LHCN-M2 (cell line): ENCODE measurements around the gene CYP1B1. TPM values are rescaled to one million over a fixed set of nuclear protein-coding genes. Genes with fewer than 3 reads are reported as not detected.
"Not testable (repeated sequence)": the region's sequence is repeated elsewhere in the genome, so short reads cannot be mapped to it uniquely, and the experiment has no call there.

Experiments
- DNase-seq: peaks from one replicate; pipeline ENCODE4 v3.0.0-alpha.2; 2012; ENCODE audit warnings: low read depth
- total RNA-seq: library from RNA; depleted of rRNA; stranded (reverse); fragments of >200 nt; gene quantifications from 2 replicates; pipeline ENCODE4 v1.2.3, GENCODE V29; 2014

The CYP1B1 gene
- total RNA-seq, 1 experiment from 2014 or later = 3.4 TPM

DNA sequence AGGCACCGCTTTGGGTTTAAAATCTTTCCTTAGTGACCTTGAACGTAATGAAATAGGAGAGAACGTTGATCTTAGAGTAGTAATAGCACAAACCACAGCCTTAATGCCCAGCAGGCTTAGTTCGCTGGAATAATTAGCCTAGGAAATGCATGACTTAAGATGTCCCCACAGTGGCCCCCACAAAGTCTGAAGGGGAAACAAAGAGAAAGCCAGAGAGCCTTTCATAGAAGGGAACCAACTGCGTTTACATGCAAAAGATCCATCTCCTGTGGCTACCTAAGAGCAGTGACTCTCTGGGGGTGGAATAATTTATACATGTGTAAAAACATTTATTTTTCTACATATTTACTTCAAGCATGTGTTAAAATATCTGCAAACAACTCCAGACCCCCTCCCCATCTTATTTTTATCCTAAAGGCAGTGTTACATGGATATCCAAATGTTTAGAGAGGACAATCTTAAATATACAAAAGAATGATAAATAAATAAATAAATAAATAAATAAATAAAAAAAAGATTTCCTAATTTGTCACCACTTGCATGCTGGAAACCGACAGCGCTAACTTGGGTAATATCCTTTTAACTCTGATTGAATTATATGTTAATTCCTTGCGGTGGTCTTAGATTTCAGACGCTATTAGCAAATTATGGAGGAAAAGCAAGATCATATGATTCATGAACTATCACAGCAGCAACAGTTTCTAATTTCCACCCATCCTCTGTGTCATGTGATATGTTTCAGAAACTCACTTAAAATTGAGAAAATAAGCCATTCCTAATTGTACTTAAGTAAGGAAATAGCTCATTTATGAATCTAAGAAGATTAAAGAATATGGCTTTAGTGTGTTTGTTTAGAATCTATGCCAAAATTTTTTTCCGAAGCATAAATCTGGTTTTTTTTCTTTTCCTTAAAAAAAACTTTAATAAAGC is 23.4 kb upstream of the CYP1B1 start:
- no peak for DNase-seq

GRCh38 chr2:38098421-38099098 is 22.6 kb upstream of the CYP1B1 start:
- DNase-seq = peak; percentile 25

GRCh38 chr2:38097988-38098385 is 22.0 kb upstream of the CYP1B1 start:
- peak; percentile 26 for DNase-seq

DNA sequence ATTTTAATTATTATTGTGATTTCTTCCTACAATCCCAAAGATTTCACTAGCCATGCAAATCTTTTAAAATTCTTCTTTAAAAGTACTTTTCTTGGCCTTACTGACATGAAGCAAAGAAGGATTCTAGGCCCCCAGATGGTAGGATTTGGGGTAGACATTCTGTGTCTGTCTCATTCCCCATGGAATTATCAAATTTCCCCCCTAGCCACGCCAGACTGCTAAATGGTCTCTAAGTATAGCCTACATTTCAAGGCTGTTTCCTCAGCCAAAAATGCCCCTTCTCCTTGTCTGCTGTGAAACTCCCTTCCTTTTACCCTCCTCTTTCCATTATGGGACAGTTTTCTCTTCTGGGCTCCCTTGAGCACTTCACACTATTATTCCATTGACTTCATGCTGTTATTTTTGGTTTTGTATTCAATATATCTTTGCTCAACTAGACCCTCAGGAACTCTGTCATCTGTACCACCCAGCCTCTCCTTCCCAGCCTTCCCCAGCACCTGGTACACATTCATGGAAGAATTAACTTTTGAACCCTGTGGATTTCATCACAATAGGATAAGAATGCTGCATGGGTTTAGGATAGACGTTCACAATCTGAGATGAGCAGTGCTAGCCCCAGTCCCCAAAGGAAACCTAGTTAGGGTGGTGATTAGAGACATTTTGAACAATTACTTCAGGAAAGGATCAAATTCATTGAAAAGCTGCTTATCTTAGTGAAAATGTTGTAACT is 21.5 kb upstream of the CYP1B1 start:
- DNase-seq = no peak

DNA sequence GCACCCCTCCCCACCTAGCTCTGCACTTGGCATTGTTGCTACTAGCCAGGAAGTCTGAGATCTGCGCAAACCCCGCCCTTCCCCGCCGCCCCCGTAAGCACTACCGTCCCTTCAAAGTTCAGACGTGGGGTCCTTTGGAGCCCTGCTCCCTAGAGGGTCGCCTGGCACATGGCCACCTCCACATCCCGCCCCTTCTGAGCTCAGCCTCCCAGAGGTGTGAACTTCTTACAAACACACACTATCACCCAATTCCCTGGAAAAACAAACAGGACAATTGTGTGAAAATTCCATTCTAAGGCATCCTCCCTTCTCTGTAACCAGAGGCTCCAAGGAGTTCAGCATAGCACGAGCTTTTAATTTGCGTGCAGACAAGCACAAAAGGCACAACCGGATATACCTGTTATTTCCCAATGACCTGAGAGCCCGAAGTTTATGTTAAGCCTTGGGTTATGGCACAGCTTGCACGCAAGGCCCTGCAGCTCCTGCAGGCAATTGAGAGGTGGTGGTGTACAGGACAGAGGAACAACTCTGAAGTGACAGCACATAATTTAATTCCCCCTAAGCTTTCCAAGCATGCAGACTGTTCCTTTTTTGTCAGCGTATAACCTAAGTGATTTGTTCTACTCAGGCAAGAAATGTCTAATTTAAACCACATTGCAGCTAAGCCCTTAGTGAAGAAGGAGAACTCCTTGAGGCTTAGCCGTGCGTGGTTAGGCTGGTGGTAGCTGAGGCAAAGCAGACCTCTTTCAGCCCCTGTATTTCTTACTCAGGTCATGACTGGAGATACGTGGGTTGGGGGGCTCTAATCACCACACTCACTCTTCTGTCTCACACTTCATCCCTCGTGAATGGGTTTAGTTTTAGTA is 20.3 kb upstream of the CYP1B1 start:
- no peak for DNase-seq

- no peak for DNase-seq
These were observed 19.4 kb upstream of the CYP1B1 start for GRCh38 chr2:38095079-38095995.

DNA sequence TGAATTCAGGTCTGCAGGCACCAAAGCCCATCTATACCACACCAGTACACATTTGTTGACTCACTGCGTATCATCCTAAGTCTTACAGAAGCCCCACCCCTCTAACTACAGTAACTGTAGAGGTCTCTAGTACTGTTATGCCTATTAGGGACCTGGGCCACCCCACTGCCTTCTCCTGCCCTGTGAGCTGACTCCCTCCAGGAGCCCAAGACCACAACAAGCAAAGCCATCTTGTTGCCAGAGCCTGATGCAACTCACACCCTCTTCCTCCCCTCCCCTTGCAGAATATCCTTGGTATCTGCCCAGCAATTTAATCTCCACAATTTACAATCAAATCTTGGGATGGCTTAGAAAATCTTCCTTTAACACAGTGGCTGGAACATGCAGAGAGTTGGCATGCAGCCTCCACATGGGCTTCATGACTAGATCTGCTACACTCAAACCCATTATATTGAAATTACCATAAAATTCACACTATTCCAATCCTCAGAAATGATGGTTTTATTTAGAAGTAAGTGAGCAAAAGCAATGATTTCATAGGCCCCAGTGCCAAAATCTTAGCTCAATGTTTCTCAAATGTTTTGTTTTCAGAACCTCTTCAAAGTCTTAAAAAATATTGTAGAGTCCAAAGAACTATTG is 17.7 kb upstream of the CYP1B1 start:
- DNase-seq = no peak

DNA sequence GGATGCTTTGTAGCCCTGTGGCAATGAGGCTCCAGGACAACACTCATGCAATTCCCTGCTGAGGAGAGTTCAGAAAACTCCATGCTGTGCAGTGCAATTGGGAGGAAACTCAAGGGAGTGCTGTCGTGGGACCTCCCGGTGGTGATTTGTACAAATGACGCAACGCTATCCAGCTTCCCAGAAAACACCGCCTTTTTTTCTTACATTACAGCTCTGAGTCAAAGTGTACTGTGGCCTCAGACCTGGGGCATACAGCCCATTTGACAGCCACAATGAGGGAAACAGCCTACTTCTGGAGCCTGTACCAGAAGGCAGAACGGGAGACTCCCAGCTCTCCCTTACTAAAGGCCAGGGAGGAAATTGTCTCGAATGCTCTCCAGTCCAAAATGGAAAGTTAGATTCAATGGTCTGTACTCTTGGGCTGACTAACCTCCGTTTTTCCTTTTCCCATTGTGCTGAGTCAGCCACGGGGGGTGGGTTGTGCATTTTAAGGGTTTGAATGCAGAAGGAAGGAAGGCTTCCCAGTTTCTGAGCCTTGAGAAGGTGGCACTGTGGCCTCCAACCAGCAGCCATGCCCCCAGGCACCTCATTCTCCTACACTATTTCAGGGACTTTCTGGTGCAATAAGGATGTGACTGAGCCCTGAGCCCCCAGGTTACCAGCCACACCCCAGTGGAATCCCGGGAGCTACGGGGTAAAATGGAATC is 16.4 kb upstream of the CYP1B1 start:
- peak; percentile 78 for DNase-seq

GRCh38 chr2:38091760-38092159 is 15.8 kb upstream of the CYP1B1 start:
- no peak for DNase-seq

- no peak for DNase-seq
These were observed 15.0 kb upstream of the CYP1B1 start for GRCh38 chr2:38090928-38091327.

- not testable (repeated sequence) for DNase-seq
These were observed 14.3 kb upstream of the CYP1B1 start for GRCh38 chr2:38090212-38090611.

- not testable (repeated sequence) for DNase-seq
These were observed 10.2 kb upstream of the CYP1B1 start for GRCh38 chr2:38085998-38086698.

DNA sequence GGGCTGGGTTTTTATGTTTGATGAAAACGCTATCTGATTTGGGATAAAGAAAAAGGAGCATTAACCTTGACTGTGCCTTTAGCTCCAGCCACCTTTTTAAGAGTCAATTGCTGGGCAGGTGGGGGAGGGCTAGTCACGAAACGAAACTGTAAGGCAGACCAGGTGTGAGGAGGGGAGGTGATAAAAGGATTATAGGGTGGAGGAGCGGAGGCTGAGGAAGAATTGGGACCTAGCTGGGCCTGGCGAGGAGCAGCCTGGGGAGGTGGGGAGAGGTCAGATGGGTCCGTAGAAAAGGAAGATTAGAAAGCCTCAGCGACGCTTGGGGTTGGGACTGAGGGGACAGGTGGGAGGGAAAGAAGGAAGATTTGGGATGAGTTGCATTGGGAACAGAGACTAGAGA is 8.6 kb upstream of the CYP1B1 start:
- not testable (repeated sequence) for DNase-seq

- not testable (repeated sequence) for DNase-seq
These were observed 6.8 kb upstream of the CYP1B1 start for GRCh38 chr2:38082727-38083126.

GRCh38 chr2:38080346-38080745 is 4.4 kb upstream of the CYP1B1 start:
- DNase-seq = no peak

DNA sequence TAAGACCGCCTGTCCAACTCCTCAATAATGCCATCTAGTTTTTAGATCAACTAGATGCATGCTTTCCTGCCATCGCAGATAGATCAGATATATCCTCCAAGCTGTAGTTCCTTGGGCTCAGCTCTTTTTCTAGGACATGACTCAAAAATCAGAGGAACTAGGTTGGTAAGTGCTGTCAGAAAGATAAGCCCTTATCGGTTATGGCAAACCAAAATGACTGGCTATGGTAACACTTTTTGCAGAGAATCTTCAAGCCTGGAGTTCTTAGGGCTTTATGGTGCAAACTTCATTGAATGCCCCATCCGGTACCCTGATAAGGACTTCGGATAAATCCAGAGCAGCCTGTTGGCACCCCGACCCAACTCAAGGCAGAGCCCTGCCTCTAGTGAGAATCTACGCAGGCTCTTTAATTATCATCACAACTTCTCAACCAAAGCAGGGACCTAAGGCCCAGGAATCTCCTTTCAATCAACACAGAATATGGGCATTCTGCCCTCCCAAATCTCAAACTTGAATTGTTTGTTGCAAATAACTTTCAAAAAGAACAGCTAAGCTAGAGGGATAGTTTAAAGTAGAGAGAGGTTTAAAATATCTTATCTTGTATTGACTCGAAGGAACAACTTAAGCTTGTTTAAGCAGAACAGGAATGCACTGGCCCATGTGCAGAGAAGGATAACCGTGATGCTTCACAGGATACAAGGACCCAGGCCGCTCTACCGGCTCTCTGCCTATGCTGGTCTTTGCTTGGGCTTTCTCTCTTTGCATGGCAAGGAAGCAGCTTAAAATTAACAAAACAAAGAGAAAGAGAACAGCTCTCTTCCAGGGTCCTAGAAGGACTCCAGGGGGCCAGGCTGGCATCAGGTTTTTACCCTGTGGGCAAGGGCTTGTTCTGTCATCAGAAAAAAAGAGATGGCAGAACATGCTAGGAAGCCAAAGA is 3.4 kb upstream of the CYP1B1 start:
- DNase-seq = no peak

DNA sequence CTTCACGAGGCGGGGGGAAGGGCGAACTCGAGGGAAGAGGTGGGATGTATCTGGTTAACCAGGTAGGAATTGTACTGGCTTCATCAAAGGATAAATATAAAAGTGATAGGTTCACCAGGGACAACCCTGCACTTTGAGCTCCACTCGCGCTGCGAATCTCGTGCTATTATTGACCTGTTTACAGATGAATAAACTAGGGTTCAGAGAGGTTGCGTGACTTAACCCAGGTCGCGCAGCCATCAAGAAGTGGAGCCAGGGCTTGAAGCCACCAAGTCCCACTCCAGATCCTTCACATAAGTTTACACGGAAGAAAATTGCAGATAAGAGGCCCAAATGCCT is 1.4 kb upstream of the CYP1B1 start:
- no peak for DNase-seq
